A673 (cell line): ENCODE measurements around the gene IFFO2. TPM values are rescaled to one million over a fixed set of nuclear protein-coding genes. Genes with fewer than 3 reads are reported as not detected.

Experiments
- BruUV-seq: library from RNA; stranded (reverse); fragments of 400-500 nt; replicated peaks from 2 replicates; lab custom pipeline; 2021; lab: Mats Ljungman, UMichigan
- CTCF ChIA-PET: fragments of 300-600 bp; sonication (Branson Sonifier 250); formaldehyde crosslinking; loops from one replicate; lab custom pipeline; 2022; ENCODE audit warnings: antibody characterized with exemption; lab: Charles Lee
- POLR2A ChIA-PET: fragments of 300-600 bp; sonication (Branson Sonifier 250); formaldehyde crosslinking; loops from one replicate; lab custom pipeline; 2022; ENCODE audit warnings: antibody characterized with exemption; ENCODE audit not compliant: low non-redundant PET; lab: Charles Lee
- DNase-seq: peaks from one replicate; pipeline ENCODE4 v3.0.0-alpha.2; 2015; ENCODE audit warnings: low spot score
- H3K27ac ChIP-seq: fragments of 200-600 bp; sonication (generic); 2 replicates; pipeline ENCODE4 v1.5.1; 2016; ENCODE audit warnings: mixed run types, low read depth, mild to moderate bottlenecking, mixed read lengths, antibody characterized with exemption, low read length; ENCODE audit not compliant: poor library complexity, severe bottlenecking
- H3K27me3 ChIP-seq: fragments of 200-600 bp; sonication (generic); replicated peaks from 2 replicates; pipeline ENCODE4 v1.6.1; 2017; ENCODE audit warnings: mixed run types, low read depth, mild to moderate bottlenecking, mixed read lengths, antibody characterized with exemption, low read length; ENCODE audit not compliant: insufficient read depth, poor library complexity
- H3K36me3 ChIP-seq: fragments of 200-600 bp; sonication (generic); 2 replicates; pipeline ENCODE4 v1.6.1; 2016; ENCODE audit warnings: mixed run types, mild to moderate bottlenecking, mixed read lengths, antibody characterized with exemption, low read length; ENCODE audit not compliant: insufficient read depth, poor library complexity, severe bottlenecking
- H3K4me1 ChIP-seq: fragments of 200-600 bp; sonication (generic); 2 replicates; pipeline ENCODE4 v1.6.1; 2017; ENCODE audit warnings: mixed run types, mild to moderate bottlenecking, mixed read lengths, antibody characterized with exemption, low read length; ENCODE audit not compliant: insufficient read depth, poor library complexity, severe bottlenecking
- H3K4me3 ChIP-seq: fragments of 200-600 bp; sonication (generic); 2 replicates; pipeline ENCODE4 v1.5.1; 2016; ENCODE audit warnings: low read depth, mixed run types, mild to moderate bottlenecking, mixed read lengths, low read length; ENCODE audit not compliant: poor library complexity, severe bottlenecking
- H3K9me3 ChIP-seq: fragments of 200-600 bp; sonication (generic); 2 replicates; pipeline ENCODE4 v1.6.1; 2016; ENCODE audit warnings: mixed run types, low read depth, mild to moderate bottlenecking, mixed read lengths, antibody characterized with exemption, low read length; ENCODE audit not compliant: poor library complexity, severe bottlenecking
- EZH2 ChIP-seq: fragments of 200-600 bp; sonication (generic); IDR thresholded peaks from 2 replicates; pipeline ENCODE4 v1.6.1; 2017; ENCODE audit warnings: borderline replicate concordance, low read depth, mild to moderate bottlenecking, mixed read lengths, antibody characterized with exemption, low read length; ENCODE audit not compliant: poor library complexity, severe bottlenecking
- intact Hi-C: fragments of 100-400 bp; cut with micrococcal nuclease; formaldehyde crosslinking; loops from one replicate; pipeline ENCODE4 v1.10.0; 2022; ENCODE audit not compliant: unreplicated experiment
- total RNA-seq: library from RNA; stranded (reverse); gene quantifications from 2 replicates; pipeline ENCODE4 v1.2.3, GENCODE V29; 2021
- TF ChIP-seq, protein P1 (sequence below): fragments of 300-800, 200-600 bp; sonication (generic); conservative IDR thresholded peaks from 2 replicates; pipeline ENCODE4 v1.5.1; 2017; ENCODE audit warnings: low read depth, mild to moderate bottlenecking, antibody characterized with exemption, low read length, moderate library complexity, mixed read lengths

IFFO2 gene
- total RNA-seq, 1 experiment from 2014 or later: 13.3 TPM

DNA sequence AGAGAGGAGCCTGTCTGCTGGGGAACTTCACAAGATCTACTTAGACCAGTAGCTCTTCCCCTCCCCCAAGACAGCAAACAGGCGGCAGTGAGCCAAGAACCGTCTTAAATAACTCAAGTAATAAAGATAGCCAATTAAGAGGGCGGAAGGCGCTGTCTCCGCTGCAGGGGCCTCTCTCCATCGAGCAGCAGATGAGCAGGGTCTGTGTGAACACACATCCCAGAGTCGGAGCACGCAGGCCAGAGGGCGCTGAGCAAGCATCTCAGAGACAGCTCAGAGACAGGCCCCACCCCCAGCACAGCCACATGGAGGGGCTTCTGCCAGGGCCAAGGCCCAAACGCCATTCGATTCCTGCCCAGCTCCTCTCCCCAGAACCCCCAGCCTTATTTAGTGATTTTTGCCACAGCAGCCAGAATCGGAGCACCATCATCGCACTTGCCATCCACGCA lies 11.1 kb downstream of the IFFO2 start:
- peak overlapping the region; percentile 83 for H3K27ac ChIP-seq
- POLR2A ChIA-PET: interaction anchor here (0.7 kb wide), 1 partner anchor 150 kb away, joined by 4 read pairs; no protein-coding TSS in a partner anchor
- peaks cover 88% of the 10 kb centered on the region for H3K4me1 ChIP-seq
- no TSS peak for BruUV-seq
- DNase-seq: peak; percentile 97
- CTCF ChIA-PET: interaction anchor here (1.0 to 1.7 kb wide), 2 partner anchors 32 to 38 kb away, joined by 3 read pairs; no protein-coding TSS in a partner anchor
- no peaks in the 10 kb centered on the region for H3K27me3 ChIP-seq
- TF ChIP-seq, protein P1, sequence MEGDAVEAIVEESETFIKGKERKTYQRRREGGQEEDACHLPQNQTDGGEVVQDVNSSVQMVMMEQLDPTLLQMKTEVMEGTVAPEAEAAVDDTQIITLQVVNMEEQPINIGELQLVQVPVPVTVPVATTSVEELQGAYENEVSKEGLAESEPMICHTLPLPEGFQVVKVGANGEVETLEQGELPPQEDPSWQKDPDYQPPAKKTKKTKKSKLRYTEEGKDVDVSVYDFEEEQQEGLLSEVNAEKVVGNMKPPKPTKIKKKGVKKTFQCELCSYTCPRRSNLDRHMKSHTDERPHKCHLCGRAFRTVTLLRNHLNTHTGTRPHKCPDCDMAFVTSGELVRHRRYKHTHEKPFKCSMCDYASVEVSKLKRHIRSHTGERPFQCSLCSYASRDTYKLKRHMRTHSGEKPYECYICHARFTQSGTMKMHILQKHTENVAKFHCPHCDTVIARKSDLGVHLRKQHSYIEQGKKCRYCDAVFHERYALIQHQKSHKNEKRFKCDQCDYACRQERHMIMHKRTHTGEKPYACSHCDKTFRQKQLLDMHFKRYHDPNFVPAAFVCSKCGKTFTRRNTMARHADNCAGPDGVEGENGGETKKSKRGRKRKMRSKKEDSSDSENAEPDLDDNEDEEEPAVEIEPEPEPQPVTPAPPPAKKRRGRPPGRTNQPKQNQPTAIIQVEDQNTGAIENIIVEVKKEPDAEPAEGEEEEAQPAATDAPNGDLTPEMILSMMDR: no peak
- no peak for TF ChIP-seq EZH2
- intact Hi-C loops: no loop called here
- H3K9me3 ChIP-seq: no peaks in the 10 kb centered on the region
- H3K4me3 ChIP-seq: no peak overlapping the region
- no peaks in the 10 kb centered on the region for H3K36me3 ChIP-seq

DNA sequence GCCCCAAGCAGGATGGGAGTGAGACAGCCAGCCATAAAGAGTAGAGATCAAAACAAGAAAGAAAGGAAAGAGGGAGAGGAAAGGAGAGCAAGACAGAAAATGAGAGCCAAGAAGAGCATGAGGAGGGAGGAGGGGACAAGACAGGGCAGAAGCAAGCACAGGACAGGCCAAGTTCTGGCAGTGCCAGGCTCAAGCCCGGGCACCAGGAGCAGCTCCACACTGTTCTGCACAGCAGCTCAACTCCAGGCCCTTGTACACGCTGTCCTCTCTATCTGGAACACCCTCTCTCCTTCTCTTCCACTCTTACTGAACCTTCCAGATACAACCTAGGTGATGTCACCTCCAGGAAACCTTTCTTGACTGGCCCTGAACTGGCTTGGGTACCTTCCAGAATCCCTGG lies 11.7 kb downstream of the IFFO2 start:
- ChIA-PET POLR2A (no interaction called here), CTCF (interaction anchor here (1.0 to 1.7 kb wide), 2 partner anchors 32 to 38 kb away, joined by 3 read pairs; no protein-coding TSS in a partner anchor)
- no peaks in the 10 kb centered on the region for H3K27me3 ChIP-seq
- H3K36me3 ChIP-seq: no peaks in the 10 kb centered on the region
- peak overlapping the region; percentile 83 for H3K27ac ChIP-seq
- TF ChIP-seq EZH2: no peak
- TF ChIP-seq, protein P1: no peak
- H3K4me1 ChIP-seq: peaks cover 88% of the 10 kb centered on the region
- no peak overlapping the region for H3K4me3 ChIP-seq
- intact Hi-C loops: no loop called here
- no peak for DNase-seq
- no peaks in the 10 kb centered on the region for H3K9me3 ChIP-seq
- BruUV-seq: no TSS peak

DNA sequence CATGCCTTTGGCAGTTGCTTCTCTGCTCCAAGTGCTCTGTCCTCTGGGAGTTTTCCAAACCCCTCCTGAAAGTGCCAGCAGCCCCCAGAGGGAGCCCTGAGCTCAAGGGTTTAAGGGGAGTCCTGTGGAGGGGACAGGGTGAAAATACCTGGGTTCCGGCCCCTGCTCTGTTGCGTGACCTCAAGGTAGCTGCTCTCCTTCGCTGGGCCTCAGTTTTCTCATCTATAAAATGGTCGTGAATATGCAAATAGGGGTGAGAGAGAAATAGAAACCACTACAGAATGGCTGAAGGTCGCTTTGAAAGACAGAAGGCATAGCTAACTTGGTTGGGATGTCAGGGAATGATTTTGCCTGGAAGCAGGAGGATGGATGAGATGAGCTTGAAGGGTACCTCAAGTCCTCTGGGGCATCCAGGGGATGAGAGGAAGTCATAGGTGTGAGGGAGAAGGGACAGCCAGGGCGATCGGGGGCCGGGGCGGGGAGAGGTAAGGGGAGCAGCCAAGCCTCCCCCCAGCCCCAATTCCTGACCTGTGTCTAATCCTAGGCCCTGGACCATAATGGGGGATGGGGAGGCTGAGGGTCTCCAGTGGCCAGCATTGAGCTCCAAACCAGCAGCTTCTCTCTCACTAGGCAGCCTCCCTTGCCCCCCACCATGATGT lies 12.4 kb downstream of the IFFO2 start:
- H3K4me1 ChIP-seq: peaks cover 80% of the 10 kb centered on the region
- no peaks in the 10 kb centered on the region for H3K27me3 ChIP-seq
- DNase-seq: no peak
- POLR2A ChIA-PET: no interaction called here
- BruUV-seq: no TSS peak
- intact Hi-C loops: no loop called here
- CTCF ChIA-PET: no interaction called here
- H3K9me3 ChIP-seq: no peaks in the 10 kb centered on the region
- TF ChIP-seq EZH2: no peak
- TF ChIP-seq, protein P1: no peak
- no peaks in the 10 kb centered on the region for H3K36me3 ChIP-seq
- H3K27ac ChIP-seq: peak overlapping the region; percentile 83
- H3K4me3 ChIP-seq: no peak overlapping the region
